HepG2 (cell line): Measurements from ENCODE around the gene AARSD1. TPM values are rescaled to one million over a fixed set of nuclear protein-coding genes. Genes with fewer than 3 reads are reported as not detected.
"Not testable (repeated sequence)": the region's sequence is repeated elsewhere in the genome, so short reads cannot be mapped to it uniquely, and the experiment has no call there.

Experiments used
- ATAC-seq: fragments of 200-7000 bp; cut with Tn5 transposase; 3 replicates; pipeline ENCODE4 v1.9.1; 2020; ENCODE audit warnings: mild to moderate bottlenecking, moderate library complexity
- BruUV-seq: library from RNA; stranded (reverse); fragments of 400-500 nt; replicated peaks from 2 replicates; lab custom pipeline; 2021; lab: Mats Ljungman, UMichigan
- CTCF ChIA-PET: fragments of 300-600 bp; formaldehyde crosslinking; extraction: SDS; loops from one replicate; lab custom pipeline; 2021; ENCODE audit warnings: low total read pairs, inconsistent platforms, low intra/inter-chr PET ratio; lab: Yijun Ruan, JAX
- POLR2A ChIA-PET: fragments of 350-600 bp; sonication (Branson Sonifier 250); formaldehyde crosslinking; loops from one replicate; lab custom pipeline; 2020; ENCODE audit warnings: antibody characterized with exemption, inconsistent platforms; lab: Yijun Ruan, JAX
- DNase-seq: peaks from one replicate; pipeline ENCODE4 v3.0.0-alpha.2; 2015; ENCODE audit warnings: low spot score
- FAIRE-seq: peaks from 3 replicates; lab custom pipeline; 2011; peaks lifted over from hg19 to GRCh38; lab: Jason Lieb, UNC
- H2AFZ ChIP-seq: one replicate; pipeline ENCODE4 v1.6.1; 2011; ENCODE audit warnings: low read length, inconsistent platforms
- H3K27ac ChIP-seq: fragments of 300-600 bp; 3 replicates; pipeline ENCODE4 v1.8.0; 2011; ENCODE audit warnings: mixed run types, mild to moderate bottlenecking, mixed read lengths, low read length, inconsistent platforms; ENCODE audit not compliant: insufficient read depth; ENCODE audit errors: extremely low read length
- H3K27me3 ChIP-seq, 2 experiments: fragments of 200-600 bp in 1 of 2; 2 replicates in 1 of 2; 3 replicates in 1 of 2; pipeline versions ENCODE4 v1.6.0 to v1.8.0; 2011; ENCODE audit warnings: low read length in 2 of 2, mild to moderate bottlenecking in 2 of 2, moderate library complexity in 2 of 2, inconsistent platforms in 1 of 2; ENCODE audit not compliant: insufficient read depth in 2 of 2, control insufficient read depth in 1 of 2
- H3K36me3 ChIP-seq, 2 experiments: fragments of 200-600 bp in 1 of 2; replicated peaks in 1 of 2; 2 replicates in 1 of 2; 3 replicates in 1 of 2; pipeline versions ENCODE4 v1.5.1 to v1.8.0; 2011; ENCODE audit warnings: low read length in 2 of 2, inconsistent platforms in 1 of 2; ENCODE audit not compliant: insufficient read depth in 2 of 2, control insufficient read depth in 1 of 2
- H3K4me1 ChIP-seq: 2 replicates; pipeline ENCODE4 v1.5.1; 2012; ENCODE audit warnings: low read length, inconsistent platforms; ENCODE audit not compliant: insufficient read depth
- H3K4me2 ChIP-seq: 2 replicates; pipeline ENCODE4 v1.6.0; 2011; ENCODE audit warnings: low read depth, low read length, inconsistent platforms
- H3K4me3 ChIP-seq, 3 experiments: fragments of 200-600 bp in 1 of 3; sonication (generic), shearing (Covaris generic) in 1 of 3; replicated peaks in 1 of 3; 2 replicates each; pipeline ENCODE4 v1.5.1; 2011 to 2016; ENCODE audit warnings: low read length in 3 of 3, inconsistent platforms in 2 of 3, low read depth in 2 of 3, mild to moderate bottlenecking in 2 of 3, control low read depth in 1 of 3, mixed read lengths in 1 of 3; ENCODE audit not compliant: insufficient read depth in 1 of 3
- H3K79me2 ChIP-seq: one replicate; pipeline ENCODE4 v1.6.1; 2011; ENCODE audit warnings: low read length, inconsistent platforms; ENCODE audit not compliant: insufficient read depth
- H3K9ac ChIP-seq: 2 replicates; pipeline ENCODE4 v1.6.0; 2011; ENCODE audit warnings: mild to moderate bottlenecking, low read depth, low read length, inconsistent platforms; ENCODE audit not compliant: insufficient read depth
- H3K9me3 ChIP-seq: 2 replicates; pipeline ENCODE4 v1.5.1; 2012; ENCODE audit warnings: mild to moderate bottlenecking, low read length
- H4K20me1 ChIP-seq: 2 replicates; pipeline ENCODE4 v1.6.0; 2011; ENCODE audit warnings: inconsistent platforms, mild to moderate bottlenecking, low read length, moderate library complexity; ENCODE audit not compliant: insufficient read depth
- CEBPG ChIP-seq: IDR thresholded peaks from 2 replicates; pipeline ENCODE4 v1.6.1; 2016
- ELF3 ChIP-seq: IDR thresholded peaks from 2 replicates; pipeline ENCODE4 v1.6.1; 2016; ENCODE audit warnings: missing genetic modification reagents, missing compliant biosample characterization
- GATAD2A ChIP-seq: IDR thresholded peaks from 2 replicates; pipeline ENCODE4 v1.6.1; 2016
- HNF4G ChIP-seq, 2 experiments: sonication (generic) in 1 of 2; formaldehyde crosslinking in 1 of 2; IDR thresholded peaks; 2 replicates each; pipeline versions ENCODE4 v1.4.0 to v1.6.1; 2011 to 2020; ENCODE audit warnings: borderline replicate concordance in 2 of 2, low read depth in 2 of 2, mild to moderate bottlenecking in 2 of 2, low read length in 1 of 2, missing genetic modification reagents in 1 of 2, moderate library complexity in 1 of 2
- HOXA3 ChIP-seq: sonication (generic); formaldehyde crosslinking; IDR thresholded peaks from 2 replicates; pipeline ENCODE4 v1.5.0; 2020; ENCODE audit warnings: missing genetic modification reagents
- KDM6A ChIP-seq: IDR thresholded peaks from 2 replicates; pipeline ENCODE4 v1.6.1; 2016; ENCODE audit warnings: low read depth
- NKX3-1 ChIP-seq: sonication (generic); formaldehyde crosslinking; IDR thresholded peaks from 2 replicates; pipeline ENCODE4 v1.5.0; 2020; ENCODE audit warnings: missing genetic modification reagents
- PAXIP1 ChIP-seq: sonication (generic); formaldehyde crosslinking; conservative IDR thresholded peaks from 2 replicates; pipeline ENCODE4 v1.4.0; 2020; ENCODE audit warnings: mild to moderate bottlenecking, missing genetic modification reagents, moderate library complexity
- SOX13 ChIP-seq, 3 experiments: fragments of 450-650 bp in 1 of 3; sonication (generic) in 1 of 3; formaldehyde crosslinking in 1 of 3; IDR thresholded peaks in 2 of 3; conservative IDR thresholded peaks in 1 of 3; 2 replicates each; pipeline versions ENCODE4 v1.5.0 to v1.6.1; 2016 to 2020; ENCODE audit warnings: antibody characterized with exemption in 1 of 3, mild to moderate bottlenecking in 1 of 3, missing compliant biosample characterization in 1 of 3, missing genetic modification reagents in 1 of 3, moderate library complexity in 1 of 3
- SOX5 ChIP-seq: IDR thresholded peaks from 2 replicates; pipeline ENCODE4 v1.6.1; 2016; ENCODE audit warnings: borderline replicate concordance
- SP5 ChIP-seq: IDR thresholded peaks from 2 replicates; pipeline ENCODE4 v1.6.1; 2016; ENCODE audit warnings: low read depth, borderline replicate concordance
- ZNF772 ChIP-seq: sonication (generic); formaldehyde crosslinking; IDR thresholded peaks from 2 replicates; pipeline ENCODE4 v1.5.0; 2020; ENCODE audit warnings: mild to moderate bottlenecking, missing genetic modification reagents
- ZNF792 ChIP-seq: IDR thresholded peaks from 2 replicates; pipeline ENCODE4 v1.6.1; 2016
- WGBS: methylation state at CpG from one replicate; pipeline ENCODE4 v1.1.6; 2017; ENCODE audit warnings: low lambda C conversion rate; 5-methylcytosine and 5-hydroxymethylcytosine counted together
- in situ Hi-C: cut with HindIII; loops from 2 replicates; pipeline ENCODE4 v1.10.0; 2017; ENCODE audit warnings: low pct_unique_long_range_greater_than_20kb; ENCODE audit not compliant: extremely low pct_ligation_motif_present
- intact Hi-C: fragments of 100-400 bp; cut with micrococcal nuclease; formaldehyde crosslinking; loops from one replicate; pipeline ENCODE4 v1.10.0; 2022; ENCODE audit not compliant: unreplicated experiment
- polyA plus RNA-seq, 8 experiments: library from polyadenylated mRNA; depleted of rRNA in 3 of 8; stranded (reverse) in 7 of 8; unstranded in 1 of 8; fragments of >200 nt; fragmentation: Illumina TruSeq in 4 of 8; extraction: Trizol in 4 of 8; gene quantifications; 2 replicates each; pipeline versions ENCODE4 v1.2.1 to v1.2.3, GENCODE V29; 2011 to 2016; ENCODE audit warnings: low read depth in 4 of 8, missing spikeins in 1 of 8, mixed read lengths in 1 of 8; ENCODE audit not compliant: insufficient read depth in 1 of 8
- total RNA-seq, 5 experiments: library from RNA; depleted of rRNA; stranded (reverse); fragments of >200 nt; fragmentation: Illumina TruSeq; extraction: Trizol; gene quantifications; 2 replicates each; pipeline ENCODE4 v1.2.3, GENCODE V29; 2016; ENCODE audit warnings: low read depth in 1 of 5
- TF ChIP-seq, protein P1 (sequence below): IDR thresholded peaks from 2 replicates; pipeline ENCODE4 v1.4.0; 2020; ENCODE audit warnings: mild to moderate bottlenecking, missing genetic modification reagents

The AARSD1 gene
- total and polyA plus RNA-seq, 2 of the 13 experiments (the other 11 are each of a cell fraction or from before 2014, with no cell fraction given), result 24.7 to 29.3 TPM

DNA sequence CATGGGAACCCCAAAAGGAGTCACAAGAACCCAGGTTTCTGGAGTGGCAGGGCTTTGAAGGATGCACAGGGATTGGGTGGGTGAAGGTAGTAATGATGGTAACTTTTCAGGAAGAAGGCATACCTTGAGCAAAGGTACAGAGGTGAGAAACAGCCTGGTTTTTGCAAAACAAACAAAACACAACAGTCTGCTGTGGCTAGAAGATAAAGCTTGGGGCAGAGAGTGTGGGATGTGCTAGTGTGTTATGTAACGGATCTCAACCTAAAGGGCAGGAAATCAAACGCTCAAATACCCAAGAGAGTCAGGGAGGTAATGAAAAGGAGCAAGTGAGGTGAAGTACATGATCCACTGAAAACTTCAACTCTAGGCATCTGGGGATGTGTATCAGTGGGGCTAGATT, 11.0 kb upstream of the AARSD1 start (continued):
- 0 out of 2 replicates have a peak, but pooled peaks have one; percentile 31 for TF ChIP-seq PAXIP1 (CRISPR knock-in tag)
- TF ChIP-seq HNF4G (IDR thresholded peaks at IDR 0.05; ENCODE audit: borderline replicate concordance, low read depth, low read length), result peak; percentile 25; the same call in 1 of the 2 replicates
- TF ChIP-seq HNF4G (CRISPR knock-in tag; IDR thresholded peaks at IDR 0.05; ENCODE audit: borderline replicate concordance, low read depth), result no peak
- peak; percentile 48; the same call in 1 of the 2 replicates for TF ChIP-seq ZNF792 (CRISPR knock-in tag)
- TF ChIP-seq SOX13 (IDR thresholded peaks at IDR 0.05), result no peak
- TF ChIP-seq SOX13 (CRISPR knock-in tag; conservative IDR thresholded peaks at IDR 0.05 in 1 of 2, IDR thresholded peaks at IDR 0.05 in 1 of 2), result peak in 1 of 2 experiments; percentile 70; a peak in 2 of 4 replicates
- TF ChIP-seq ZNF772 (CRISPR knock-in tag), result peak; percentile 25; the same call in 1 of the 2 replicates
- TF ChIP-seq KDM6A (CRISPR knock-in tag), result no peak
- TF ChIP-seq GATAD2A (CRISPR knock-in tag), result peak; percentile 39; the same call in 1 of the 2 replicates
- no peak for TF ChIP-seq NKX3-1

DNA sequence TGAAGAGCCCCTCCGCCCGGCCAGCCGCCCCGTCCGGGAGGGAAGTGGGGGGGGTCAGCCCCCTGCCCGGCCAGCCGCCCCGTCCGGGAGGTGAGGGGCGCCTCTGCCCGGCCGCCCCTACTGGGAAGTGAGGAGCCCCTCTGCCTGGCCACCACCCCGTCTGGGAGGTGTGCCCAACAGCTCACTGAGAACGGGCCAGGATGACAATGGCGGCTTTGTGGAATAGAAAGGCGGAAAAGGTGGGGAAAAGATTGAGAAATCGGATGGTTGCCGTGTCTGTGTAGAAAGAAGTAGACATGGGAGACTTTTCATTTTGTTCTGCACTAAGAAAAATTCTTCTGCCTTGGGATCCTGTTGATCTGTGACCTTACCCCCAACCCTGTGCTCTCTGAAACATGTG, 9.1 kb upstream of the AARSD1 start:
- H2AFZ ChIP-seq; H3K4me2 ChIP-seq; in situ Hi-C loops; BruUV-seq; H3K27me3 ChIP-seq; H3K36me3 ChIP-seq; POLR2A ChIA-PET; intact Hi-C loops; DNase-seq; H3K9ac ChIP-seq; H3K79me2 ChIP-seq; CTCF ChIA-PET; ATAC-seq; H4K20me1 ChIP-seq; H3K9me3 ChIP-seq; H3K4me3 ChIP-seq; FAIRE-seq; TF ChIP-seq SOX13 (IDR thresholded peaks at IDR 0.05): not testable (repeated sequence)
- peak overlapping the region; percentile 57 for H3K27ac ChIP-seq
- peaks cover 38% of the 10 kb centered on the region for H3K4me1 ChIP-seq
- 12% methylated on average over 5 of the region's 18 CpGs for WGBS
- 0 out of 2 replicates have a peak, but pooled peaks have one; percentile 23 for TF ChIP-seq SP5 (CRISPR knock-in tag)
- TF ChIP-seq, protein P1, sequence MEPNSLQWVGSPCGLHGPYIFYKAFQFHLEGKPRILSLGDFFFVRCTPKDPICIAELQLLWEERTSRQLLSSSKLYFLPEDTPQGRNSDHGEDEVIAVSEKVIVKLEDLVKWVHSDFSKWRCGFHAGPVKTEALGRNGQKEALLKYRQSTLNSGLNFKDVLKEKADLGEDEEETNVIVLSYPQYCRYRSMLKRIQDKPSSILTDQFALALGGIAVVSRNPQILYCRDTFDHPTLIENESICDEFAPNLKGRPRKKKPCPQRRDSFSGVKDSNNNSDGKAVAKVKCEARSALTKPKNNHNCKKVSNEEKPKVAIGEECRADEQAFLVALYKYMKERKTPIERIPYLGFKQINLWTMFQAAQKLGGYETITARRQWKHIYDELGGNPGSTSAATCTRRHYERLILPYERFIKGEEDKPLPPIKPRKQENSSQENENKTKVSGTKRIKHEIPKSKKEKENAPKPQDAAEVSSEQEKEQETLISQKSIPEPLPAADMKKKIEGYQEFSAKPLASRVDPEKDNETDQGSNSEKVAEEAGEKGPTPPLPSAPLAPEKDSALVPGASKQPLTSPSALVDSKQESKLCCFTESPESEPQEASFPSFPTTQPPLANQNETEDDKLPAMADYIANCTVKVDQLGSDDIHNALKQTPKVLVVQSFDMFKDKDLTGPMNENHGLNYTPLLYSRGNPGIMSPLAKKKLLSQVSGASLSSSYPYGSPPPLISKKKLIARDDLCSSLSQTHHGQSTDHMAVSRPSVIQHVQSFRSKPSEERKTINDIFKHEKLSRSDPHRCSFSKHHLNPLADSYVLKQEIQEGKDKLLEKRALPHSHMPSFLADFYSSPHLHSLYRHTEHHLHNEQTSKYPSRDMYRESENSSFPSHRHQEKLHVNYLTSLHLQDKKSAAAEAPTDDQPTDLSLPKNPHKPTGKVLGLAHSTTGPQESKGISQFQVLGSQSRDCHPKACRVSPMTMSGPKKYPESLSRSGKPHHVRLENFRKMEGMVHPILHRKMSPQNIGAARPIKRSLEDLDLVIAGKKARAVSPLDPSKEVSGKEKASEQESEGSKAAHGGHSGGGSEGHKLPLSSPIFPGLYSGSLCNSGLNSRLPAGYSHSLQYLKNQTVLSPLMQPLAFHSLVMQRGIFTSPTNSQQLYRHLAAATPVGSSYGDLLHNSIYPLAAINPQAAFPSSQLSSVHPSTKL (CRISPR knock-in tag), result peak; percentile 22; the same call in 1 of the 2 replicates
- TF ChIP-seq HOXA3 (CRISPR knock-in tag), result peak; percentile 21; the same call in 1 of the 2 replicates
- 0 out of 2 replicates have a peak, but pooled peaks have one; percentile 23 for TF ChIP-seq SOX5 (CRISPR knock-in tag)
- TF ChIP-seq SOX13 (CRISPR knock-in tag; conservative IDR thresholded peaks at IDR 0.05 in 1 of 2, IDR thresholded peaks at IDR 0.05 in 1 of 2), result peak in 1 of 2 experiments; percentile 42; a peak in 1 of 4 replicates
- peak; percentile 58 for TF ChIP-seq CEBPG (CRISPR knock-in tag)
- peak; percentile 41; the same call in 1 of the 2 replicates for TF ChIP-seq ELF3 (CRISPR knock-in tag)
